GDM1 (cell line): Measurements from ENCODE around the gene EPHA8.

Experiments used
- DNase-seq: peaks from one replicate; lab custom pipeline; 2025; lab: John Stamatoyannopoulos, UW

EPHA8 gene

DNA sequence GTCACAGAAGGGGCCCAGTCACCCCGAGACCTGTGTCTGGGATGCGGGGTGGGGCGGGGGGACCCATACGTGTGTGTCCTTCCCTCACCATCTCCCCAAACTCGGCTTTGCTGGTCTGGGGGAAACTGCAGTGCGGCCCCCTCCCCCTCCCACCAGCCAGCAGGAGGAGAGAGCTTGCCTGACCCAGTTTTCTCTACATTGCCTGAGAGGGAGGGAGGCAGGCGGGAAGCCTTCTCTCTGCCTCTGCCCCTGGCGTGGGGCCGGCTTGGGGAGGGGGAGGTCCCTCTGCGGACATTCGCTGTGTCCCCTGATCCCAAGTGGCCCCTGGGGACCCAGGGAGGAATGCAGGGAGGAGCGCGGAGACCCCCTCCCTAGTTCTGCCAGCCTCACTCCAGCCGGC is 3.9 kb downstream of the EPHA8 start:
- no peak for DNase-seq

DNA sequence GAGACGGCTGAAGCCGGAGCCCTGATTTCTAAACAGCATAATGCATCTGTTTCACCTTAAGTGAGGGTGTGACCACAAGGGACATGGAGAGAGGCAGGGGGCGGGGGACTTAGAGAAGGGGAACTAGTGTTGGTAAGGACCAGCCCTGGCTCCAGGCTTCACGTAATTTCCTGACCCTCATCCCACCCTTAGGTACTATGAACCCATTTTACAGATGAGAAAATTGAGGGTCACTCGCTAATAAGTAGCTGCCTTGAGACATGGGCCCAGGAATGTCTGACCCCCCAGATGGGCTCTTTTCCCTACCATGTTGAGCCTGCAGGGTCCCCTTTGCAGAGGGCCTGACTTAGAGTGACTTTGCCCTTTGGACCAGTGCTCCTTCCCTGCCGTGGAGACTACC is 4.7 kb downstream of the EPHA8 start:
- no peak for DNase-seq

DNA sequence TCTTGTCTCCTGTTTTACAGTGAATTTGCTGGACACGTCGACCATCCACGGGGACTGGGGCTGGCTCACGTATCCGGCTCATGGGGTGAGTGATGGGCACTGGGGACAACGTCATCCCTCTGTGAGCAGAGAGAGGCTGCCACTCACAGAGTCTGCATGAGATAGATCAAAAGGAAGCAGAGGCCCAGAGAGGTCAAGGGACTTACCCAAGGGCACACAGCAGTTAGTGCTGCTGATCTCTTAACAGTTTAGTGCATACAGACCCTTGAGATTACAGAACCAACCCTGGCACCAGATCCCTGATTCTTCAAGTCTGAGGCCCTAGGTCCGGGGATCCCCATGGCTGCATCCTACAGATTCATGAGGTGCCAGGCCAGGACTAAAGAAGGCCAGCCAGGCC is 6.0 kb downstream of the EPHA8 start:
- no peak for DNase-seq

DNA sequence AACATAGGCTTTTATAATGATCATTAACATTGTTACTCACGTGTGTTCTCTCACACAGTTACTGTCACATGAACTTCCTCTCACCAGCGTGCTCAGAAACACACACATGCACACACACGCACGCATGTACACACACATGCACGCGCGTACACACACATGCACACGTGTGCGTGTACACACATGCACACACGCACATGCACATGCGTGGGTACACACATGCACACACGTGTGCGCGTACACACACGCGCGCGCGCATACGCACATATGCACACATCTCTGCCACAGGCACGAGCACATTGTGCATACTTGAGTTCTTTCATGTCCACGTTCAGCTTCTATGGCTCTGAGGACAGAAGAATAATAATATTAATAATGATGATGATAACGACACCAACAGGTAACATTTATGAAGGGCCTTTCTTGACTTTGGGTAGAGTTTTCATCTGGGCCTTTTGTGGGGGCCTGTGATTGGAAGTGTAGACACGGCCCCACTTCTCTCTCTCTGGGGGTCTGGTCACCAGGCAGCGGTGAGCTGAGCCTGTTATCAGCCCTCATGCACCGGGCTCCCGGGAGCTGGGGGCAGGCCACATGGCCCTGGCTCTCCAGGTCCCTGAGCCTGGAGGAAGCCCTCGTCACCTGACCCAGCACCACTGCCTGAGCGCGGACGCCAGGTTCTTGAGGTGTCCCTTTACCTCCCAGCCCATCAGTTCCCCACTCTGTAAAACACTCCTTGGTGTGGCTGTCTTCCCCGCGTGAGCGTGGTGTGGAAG is 7.0 kb downstream of the EPHA8 start:
- DNase-seq = no peak

DNA sequence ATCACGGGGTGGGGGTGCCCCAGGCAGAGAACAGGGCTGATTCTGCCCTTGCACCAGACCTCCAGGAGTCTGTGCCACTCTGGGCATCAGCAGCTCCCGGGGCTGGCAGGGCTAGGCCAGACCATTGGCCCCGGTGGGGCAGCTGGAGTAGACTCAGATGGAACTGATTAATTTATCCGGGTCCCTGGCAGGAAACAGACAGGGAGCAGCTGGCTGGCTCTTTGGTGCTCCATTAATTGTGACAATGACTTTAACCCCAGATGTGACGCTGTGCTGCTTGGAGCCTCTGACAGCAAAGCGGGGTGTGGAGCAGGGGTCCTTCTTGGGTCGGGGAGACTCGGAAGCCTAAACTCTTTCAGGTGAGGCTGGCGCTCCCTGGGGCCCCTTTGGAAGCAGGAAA is 9.5 kb downstream of the EPHA8 start:
- no peak for DNase-seq

DNA sequence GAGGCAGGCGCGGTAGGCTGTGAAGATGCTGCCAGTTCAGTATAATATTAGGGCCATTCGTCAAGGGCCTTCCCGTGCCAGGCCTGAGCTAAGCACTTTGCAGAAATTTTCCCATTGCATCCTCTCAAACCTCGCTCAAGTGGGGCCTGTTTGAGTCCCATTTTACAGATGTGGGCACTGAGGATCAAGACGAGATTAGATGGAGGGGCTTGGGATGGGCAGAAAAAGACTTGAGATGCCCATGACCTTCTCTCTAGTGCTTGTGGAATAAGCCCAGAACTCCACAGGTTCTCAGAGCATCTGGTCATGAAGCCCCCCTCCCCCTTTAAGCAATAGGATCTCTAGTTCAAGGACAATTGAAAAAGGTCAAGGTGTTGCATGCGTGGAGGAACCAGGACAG is 9.9 kb downstream of the EPHA8 start:
- DNase-seq = no peak

DNA sequence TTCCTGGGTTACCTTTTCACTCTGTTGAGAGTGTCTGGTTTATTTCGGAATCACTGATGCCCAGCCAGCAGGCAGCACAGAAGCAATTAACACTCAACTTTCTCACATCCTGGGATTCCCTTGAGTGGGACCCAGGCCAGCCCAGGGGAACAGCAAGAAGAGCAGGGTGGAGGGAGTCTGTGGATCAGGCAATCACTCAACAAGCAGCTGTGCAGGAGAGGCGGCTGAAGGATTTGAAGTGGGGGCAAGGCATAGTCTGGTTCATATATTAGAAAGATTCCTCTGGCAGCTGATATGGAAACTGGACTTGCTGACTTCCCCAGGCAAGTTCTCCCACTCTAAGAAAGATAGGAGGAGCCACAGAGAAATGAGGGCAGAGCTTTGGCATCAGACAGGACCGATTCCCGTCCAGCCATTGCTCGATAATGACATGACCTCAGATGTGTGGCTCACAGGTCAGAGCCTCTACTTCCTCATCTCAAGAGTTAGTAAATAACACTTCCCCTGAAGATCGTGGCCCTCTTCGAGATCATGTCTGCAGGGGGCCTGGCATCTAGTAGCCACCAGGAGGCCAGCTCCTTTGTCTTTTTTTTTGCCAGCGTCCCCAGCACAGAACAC is 12.4 kb downstream of the EPHA8 start:
- no peak for DNase-seq

DNA sequence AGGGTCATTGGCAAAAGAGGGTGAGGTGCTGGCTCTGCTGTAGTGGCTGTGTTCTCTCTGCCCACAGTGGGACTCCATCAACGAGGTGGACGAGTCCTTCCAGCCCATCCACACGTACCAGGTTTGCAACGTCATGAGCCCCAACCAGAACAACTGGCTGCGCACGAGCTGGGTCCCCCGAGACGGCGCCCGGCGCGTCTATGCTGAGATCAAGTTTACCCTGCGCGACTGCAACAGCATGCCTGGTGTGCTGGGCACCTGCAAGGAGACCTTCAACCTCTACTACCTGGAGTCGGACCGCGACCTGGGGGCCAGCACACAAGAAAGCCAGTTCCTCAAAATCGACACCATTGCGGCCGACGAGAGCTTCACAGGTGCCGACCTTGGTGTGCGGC is 12.9 kb downstream of the EPHA8 start:
- no peak for DNase-seq

DNA sequence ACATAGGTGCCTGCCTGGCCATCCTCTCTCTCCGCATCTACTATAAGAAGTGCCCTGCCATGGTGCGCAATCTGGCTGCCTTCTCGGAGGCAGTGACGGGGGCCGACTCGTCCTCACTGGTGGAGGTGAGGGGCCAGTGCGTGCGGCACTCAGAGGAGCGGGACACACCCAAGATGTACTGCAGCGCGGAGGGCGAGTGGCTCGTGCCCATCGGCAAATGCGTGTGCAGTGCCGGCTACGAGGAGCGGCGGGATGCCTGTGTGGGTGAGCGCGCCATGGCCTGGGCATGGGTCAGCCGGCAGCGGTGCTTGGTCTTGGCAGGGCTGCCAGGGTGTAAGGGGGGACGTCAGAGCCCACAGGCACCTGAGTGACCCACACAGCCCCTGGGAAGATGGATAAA is 13.3 kb downstream of the EPHA8 start:
- no peak for DNase-seq

DNA sequence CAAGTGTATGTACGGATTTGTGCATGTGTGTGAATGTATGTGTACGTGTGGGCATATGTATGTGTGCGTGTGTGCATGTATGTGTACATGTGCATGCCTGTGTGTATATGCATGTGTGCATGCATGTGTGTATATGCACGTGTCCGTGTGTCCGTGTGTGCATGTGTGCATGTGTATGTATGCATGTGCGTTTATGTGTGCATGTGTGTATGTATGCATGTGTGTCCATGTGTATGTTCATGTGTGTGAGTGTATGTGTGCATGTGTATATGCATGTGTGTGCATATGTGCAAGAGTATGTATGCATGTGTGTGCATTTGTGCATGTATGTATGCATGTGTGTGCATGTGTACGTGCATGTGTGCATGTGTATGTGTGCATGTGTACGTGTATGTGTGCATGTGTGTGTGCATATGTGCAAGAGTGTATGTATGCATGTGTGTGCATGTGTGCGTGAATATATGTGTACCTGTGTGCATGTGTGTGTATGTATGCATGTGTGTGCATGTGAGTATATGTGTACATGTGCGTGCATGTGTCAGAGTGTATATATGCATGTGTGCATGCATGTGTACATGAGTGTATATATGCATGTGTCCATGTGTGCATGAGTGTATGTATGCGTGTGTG is 15.6 kb downstream of the EPHA8 start:
- no peak for DNase-seq

DNA sequence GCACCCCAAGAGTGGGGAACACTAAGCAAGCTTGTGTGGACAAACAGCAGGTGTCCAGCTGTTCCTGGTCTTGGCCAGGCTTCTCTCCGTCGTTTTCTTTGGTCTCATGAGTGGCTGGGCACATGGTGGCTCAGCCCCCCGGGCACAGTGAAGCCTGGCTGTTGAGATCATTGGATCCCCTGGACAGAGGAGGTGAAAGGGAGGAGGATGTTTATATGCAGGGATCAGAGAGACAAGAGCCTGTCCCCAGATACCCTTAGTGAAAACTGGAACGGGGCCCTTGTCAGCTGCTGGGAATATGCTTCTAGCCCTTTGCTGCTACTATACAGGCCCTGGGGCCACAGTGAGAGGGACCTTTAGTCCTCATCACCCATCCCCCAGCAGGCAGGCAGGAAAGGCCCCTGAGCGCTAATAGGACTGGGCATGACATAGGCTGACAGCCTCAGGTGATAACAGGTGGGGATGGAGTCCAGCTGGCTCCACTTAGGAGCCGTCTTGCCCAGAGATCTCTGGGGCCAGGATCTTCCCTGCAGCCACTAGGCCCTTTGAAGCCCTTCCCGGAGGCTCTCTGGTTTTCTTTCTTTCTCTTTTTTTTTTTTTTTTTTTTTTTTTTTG is 16.4 kb downstream of the EPHA8 start:
- DNase-seq = no peak

DNA sequence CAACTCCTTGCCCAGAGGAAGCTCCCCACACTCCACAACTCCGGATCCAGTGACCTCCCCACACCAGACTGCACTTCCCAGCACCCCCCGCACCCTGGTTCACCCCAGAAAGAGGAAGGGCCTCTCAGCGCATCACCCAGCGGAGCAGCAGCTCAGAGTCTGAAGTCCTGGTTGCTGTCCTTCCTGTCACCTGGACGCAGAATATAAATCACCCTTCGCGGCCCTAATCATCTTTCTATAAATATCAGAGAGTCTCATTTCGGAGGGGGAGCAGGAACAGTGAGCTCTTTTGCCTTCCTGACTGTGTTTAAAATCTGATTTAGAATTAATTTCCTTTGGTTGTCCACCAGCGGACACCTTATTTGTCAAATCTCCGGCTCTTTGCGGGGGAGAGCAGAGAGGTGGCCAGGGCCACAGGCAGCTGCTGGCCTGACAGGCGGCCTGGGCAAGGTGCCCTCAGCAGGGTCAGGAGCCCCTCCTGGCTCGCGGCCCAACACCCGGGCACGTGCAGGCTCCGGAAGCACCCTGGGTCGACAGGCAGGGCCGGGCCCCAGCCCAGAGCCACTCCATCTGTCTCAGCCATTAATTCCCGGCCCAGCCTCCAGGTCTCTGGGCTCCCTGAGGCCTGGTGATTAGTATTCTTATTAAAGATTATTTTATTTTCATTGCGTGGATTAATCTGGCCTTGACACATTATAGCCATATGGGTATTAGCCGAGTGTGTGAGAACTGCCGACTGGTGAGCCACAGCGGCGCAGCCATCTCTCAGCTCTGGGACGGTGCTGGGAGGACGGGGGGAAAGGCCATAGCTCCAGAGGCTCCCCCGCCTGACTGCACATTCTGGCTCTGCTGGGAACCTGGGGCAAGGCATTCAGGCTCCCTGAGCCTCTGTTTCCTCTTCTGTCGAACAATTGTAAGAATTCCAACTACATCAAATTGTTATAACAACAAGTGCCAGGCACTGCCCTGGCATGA is 19.7 kb downstream of the EPHA8 start:
- no peak for DNase-seq

DNA sequence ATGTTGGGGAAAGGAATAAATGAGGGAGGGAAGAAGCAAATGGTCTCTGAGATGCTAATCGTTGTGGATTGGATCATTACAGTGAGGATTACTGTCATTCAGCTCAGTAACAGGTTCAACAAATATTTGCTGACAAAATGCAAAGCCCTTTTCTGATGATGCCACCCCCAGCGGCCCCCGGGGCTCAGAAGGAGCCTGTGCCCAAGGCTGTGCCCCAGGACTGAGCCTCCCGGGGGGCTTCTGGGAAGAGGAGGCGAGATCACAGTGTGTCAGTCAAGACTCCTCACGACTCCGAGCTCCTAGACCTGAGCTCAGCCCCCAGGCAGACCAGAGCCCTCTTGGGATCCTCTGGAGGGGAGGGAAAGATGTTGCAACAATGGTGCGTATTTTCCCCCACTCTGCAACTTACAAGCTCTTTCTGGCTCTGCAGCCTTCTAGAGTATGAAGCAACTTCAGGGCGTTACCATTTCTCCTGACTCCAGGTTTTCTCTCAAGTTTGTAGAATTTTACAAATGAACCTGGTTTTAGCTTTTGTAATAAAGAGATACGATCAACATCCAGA is 20.8 kb downstream of the EPHA8 start:
- DNase-seq = no peak

DNA sequence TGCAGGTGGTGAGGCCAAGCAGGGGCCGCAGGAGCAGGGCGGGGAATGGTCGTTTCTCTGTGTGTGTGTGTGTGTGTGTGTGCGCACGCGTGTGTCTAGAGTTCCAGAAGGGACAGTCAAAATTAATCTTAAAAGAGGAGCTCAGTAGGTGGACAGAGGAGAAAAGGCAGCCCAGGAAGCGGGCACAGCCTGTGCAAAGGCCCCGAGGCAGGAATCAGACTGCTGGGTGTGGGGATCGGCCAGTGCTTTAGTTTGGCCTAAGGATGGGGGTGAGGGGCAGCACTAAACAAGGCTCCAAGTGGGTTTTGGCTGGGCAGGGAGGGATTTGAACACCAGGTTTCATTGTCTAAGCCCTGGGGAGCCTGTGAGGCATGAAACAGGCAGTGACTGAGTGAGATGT is 21.7 kb downstream of the EPHA8 start:
- no peak for DNase-seq

DNA sequence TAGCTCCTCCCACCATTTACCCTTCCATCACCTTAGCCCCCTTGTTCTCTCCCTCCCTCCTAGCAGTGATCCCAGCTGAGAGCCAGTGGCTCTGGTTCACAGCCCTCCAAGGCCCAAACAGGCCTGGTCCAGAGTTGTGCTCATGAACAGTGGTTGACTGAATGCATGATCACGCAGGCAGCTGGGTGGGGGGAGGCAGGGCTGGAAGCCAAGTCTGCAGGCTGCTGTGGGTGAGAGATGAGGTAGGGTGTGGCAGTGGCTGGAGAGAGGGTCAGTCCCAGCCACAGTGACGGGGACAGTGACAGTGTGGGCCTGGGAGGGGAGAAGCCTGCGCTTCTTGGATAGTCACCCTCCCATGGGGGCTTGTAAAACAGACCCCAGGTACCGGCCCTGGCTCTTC is 22.2 kb downstream of the EPHA8 start:
- DNase-seq = no peak

DNA sequence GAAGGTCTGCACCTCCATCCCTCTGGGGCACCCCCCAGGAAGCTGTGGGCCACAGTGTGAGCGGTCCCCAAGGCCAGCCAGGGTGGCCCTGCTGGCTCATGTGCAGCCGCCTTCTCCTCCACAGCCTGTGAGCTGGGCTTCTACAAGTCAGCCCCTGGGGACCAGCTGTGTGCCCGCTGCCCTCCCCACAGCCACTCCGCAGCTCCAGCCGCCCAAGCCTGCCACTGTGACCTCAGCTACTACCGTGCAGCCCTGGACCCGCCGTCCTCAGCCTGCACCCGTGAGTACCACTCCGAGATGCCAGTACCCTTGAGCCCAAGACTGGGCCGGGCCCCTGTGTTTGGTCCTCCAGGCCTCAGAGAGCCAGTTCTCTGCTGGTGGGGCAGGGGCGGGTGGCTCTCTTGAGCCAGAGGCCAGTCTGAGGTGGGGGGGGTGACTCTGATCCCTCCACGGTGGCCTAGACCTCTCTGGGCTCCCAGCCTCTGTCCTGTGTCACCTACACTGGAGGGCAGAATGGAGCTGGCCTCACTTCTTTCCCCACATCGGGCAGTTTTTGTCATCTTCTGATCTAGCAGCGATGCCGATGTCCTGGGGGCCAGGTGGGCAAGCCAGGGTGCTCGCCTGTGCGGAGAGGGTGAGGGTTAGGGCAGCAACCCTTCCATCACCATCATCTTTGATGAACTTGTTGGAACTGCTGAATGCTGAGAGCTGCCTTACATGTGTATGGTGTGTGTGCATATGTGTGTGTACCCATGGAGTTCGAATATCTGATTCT is 23.3 kb downstream of the EPHA8 start:
- DNase-seq = no peak

DNA sequence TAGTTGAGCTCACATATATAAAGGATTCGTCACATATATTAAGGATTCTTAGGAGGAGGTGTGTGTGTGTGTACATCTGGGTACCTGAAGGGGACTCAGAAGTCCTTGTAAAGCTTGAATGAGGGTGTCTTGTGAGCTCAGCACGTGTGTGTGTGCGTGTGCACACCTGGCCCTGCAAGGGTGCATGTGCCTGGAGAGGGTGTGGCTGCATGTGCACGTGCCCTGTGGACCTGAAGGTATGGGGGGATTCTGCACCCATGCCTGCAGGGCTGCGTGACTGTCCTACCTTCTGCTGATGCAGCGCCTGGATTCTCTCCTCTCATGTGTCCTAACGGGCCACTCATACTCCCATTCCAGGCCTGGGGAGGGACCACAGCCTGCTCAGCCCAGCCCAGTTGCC is 24.0 kb downstream of the EPHA8 start:
- no peak for DNase-seq

DNA sequence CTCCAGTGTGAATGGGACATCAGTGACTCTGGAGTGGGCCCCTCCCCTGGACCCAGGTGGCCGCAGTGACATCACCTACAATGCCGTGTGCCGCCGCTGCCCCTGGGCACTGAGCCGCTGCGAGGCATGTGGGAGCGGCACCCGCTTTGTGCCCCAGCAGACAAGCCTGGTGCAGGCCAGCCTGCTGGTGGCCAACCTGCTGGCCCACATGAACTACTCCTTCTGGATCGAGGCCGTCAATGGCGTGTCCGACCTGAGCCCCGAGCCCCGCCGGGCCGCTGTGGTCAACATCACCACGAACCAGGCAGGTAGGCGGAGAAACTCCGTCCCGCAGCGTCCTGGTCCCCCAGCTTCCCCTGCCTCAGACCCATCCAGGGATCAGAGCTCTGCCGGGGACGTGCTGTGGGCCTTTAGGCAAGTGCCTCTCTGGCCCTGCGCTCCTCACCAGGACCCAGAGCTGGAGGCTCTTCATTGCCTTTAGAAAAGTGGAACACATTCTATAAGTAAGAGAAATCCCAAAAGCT is 25.7 kb downstream of the EPHA8 start:
- DNase-seq = no peak

DNA sequence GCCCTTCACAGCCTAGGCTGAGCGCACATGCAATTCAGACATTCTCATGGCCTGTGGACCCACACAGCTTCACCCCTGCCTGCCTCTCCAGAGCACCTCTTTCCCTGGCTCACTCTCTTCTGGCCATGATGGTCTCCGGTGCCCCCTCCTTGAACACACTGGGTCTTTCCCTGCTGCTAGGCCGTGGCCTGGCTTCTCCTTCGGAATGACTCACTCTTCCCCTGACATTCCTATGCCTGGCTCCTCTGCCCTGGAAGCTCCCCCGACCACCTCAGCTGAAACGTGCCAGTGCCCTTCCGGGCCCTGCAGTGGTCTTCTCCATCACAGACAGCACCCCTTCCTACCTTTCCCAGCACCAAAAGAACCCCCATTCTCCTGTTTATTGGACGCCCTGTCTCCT is 28.3 kb downstream of the EPHA8 start:
- no peak for DNase-seq

DNA sequence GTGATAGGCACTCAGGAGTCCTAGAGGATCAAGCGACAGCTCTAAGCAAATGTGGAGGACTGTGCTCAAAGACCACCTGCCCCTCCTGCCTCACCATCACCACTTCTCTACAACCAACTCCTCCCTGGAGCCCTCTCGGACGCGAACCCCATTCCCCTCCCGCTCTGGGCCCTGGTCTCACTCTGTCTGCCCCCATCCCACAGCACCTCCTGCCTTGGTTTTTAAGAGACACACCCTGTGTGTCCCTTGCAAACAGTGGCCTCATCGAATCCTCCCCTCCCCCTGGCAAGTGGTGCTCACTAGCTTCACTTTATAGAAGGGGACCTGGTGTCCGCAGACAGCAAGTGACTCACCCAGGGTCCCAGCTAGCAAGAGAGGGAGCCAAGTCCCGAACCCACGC is 28.8 kb downstream of the EPHA8 start:
- no peak for DNase-seq
